PC-9 (cell line): Measurements from ENCODE around the gene METTL2B.
A peak's percentile ranks its signal among the peaks of the same experiment; 100 is the strongest.

Experiments
- CTCF ChIP-seq: fragments of 200-600 bp; sonication (generic); conservative IDR thresholded peaks from 2 replicates; pipeline ENCODE4 v1.6.1; 2017; ENCODE audit warnings: mixed run types, antibody characterized with exemption, mild to moderate bottlenecking, moderate library complexity
- EZH2 ChIP-seq: fragments of 200-600 bp; sonication (generic); IDR thresholded peaks from 2 replicates; pipeline ENCODE4 v1.8.0; 2017; ENCODE audit warnings: antibody characterized with exemption, low read depth

- TF ChIP-seq CTCF (peak; percentile 91), EZH2 (no peak)
Measured at GRCh38 chr7:128427289-128427891, 49.2 kb upstream of the METTL2B start.
